HCT116 (cell line): Measurements from ENCODE around the gene NXN. TPM values are rescaled to one million over a fixed set of nuclear protein-coding genes. Genes with fewer than 3 reads are reported as not detected.

Experiments used
- ATAC-seq: fragments of 200-7000 bp; cut with Tn5 transposase; 2 replicates; pipeline ENCODE4 v1.9.1; 2020; ENCODE audit warnings: mild to moderate bottlenecking, moderate library complexity
- BruUV-seq: library from RNA; stranded (reverse); fragments of 400-500 nt; replicated peaks from 2 replicates; lab custom pipeline; 2021; lab: Mats Ljungman, UMichigan
- CTCF ChIA-PET: fragments of 300-600 bp; sonication (Branson Sonifier 250); formaldehyde crosslinking; loops from one replicate; lab custom pipeline; 2021; ENCODE audit warnings: antibody characterized with exemption; lab: Charles Lee
- POLR2A ChIA-PET: fragments of 300-600, 350-600 bp; sonication (Branson Sonifier 250); formaldehyde crosslinking; loops from one replicate; lab custom pipeline; 2021; ENCODE audit warnings: antibody characterized with exemption; lab: Charles Lee
- RAD21 ChIA-PET, 2 experiments: fragments of 300-600 bp; sonication (Branson Sonifier 250); formaldehyde crosslinking; loops; one replicate each; lab custom pipeline; 2023; ENCODE audit warnings: low total read pairs in 2 of 2; ENCODE audit not compliant: uncharacterized antibody in 2 of 2, unreplicated experiment in 2 of 2, low non-redundant PET in 1 of 2; lab: Charles Lee
- DNase-seq: peaks from one replicate; pipeline ENCODE4 v3.0.0-alpha.2; 2010; ENCODE audit warnings: low read depth, low spot score
- H2AFZ ChIP-seq: fragments of 200-600 bp; shearing (Covaris generic), sonication (generic); 2 replicates; pipeline ENCODE4 v1.6.1; 2017; ENCODE audit warnings: low read depth, mixed run types, mixed read lengths, antibody characterized with exemption, low read length; ENCODE audit not compliant: poor library complexity, severe bottlenecking
- H3K27ac ChIP-seq: 2 replicates; pipeline ENCODE4 v1.5.1; 2012; ENCODE audit warnings: low read depth, low read length
- H3K27me3 ChIP-seq: fragments of 200-600 bp; sonication (generic); 2 replicates; pipeline ENCODE4 v1.6.1; 2016; ENCODE audit warnings: mixed run types, low read length, mixed read lengths; ENCODE audit not compliant: insufficient read depth
- H3K36me3 ChIP-seq, 2 experiments: fragments of 200-500 bp in 1 of 2; fragments of 200-600 bp in 1 of 2; sonication (Bioruptor generic) in 1 of 2; sonication (generic) in 1 of 2; 2 replicates each; pipeline versions ENCODE4 v1.5.1 to v1.6.1; 2014 to 2016; ENCODE audit warnings: low read length in 2 of 2, inconsistent platforms in 1 of 2, mixed read lengths in 1 of 2, mixed run types in 1 of 2; ENCODE audit not compliant: insufficient read depth in 2 of 2, control insufficient read depth in 1 of 2
- H3K4me1 ChIP-seq, 2 experiments: fragments of 200-600 bp in 1 of 2; sonication (generic) in 1 of 2; 2 replicates each; pipeline versions ENCODE4 v1.5.1 to v1.6.1; 2012 to 2017; ENCODE audit warnings: low read length in 2 of 2, inconsistent platforms in 1 of 2, mild to moderate bottlenecking in 1 of 2, mixed read lengths in 1 of 2, mixed run types in 1 of 2, moderate library complexity in 1 of 2; ENCODE audit not compliant: insufficient read depth in 2 of 2, control insufficient read depth in 1 of 2
- H3K4me2 ChIP-seq: fragments of 200-600 bp; sonication (generic); 2 replicates; pipeline ENCODE4 v1.6.1; 2017; ENCODE audit warnings: mixed run types, low read length, mixed read lengths
- H3K4me3 ChIP-seq, 2 experiments: fragments of 200-600 bp in 1 of 2; sonication (generic) in 1 of 2; replicated peaks in 1 of 2; 2 replicates each; pipeline ENCODE4 v1.5.1; 2011 to 2016; ENCODE audit warnings: low read length in 2 of 2, control low read depth in 1 of 2, low read depth in 1 of 2, mild to moderate bottlenecking in 1 of 2, mixed read lengths in 1 of 2, mixed run types in 1 of 2
- H3K79me2 ChIP-seq: fragments of 200-600 bp; sonication (generic); 2 replicates; pipeline ENCODE4 v1.6.1; 2017; ENCODE audit warnings: mild to moderate bottlenecking, mixed run types, low read length, moderate library complexity, mixed read lengths; ENCODE audit not compliant: insufficient read depth
- H3K9ac ChIP-seq: fragments of 200-600 bp; sonication (generic); 2 replicates; pipeline ENCODE4 v1.6.1; 2016; ENCODE audit warnings: low read length, mixed read lengths
- H3K9me2 ChIP-seq: fragments of 200-600 bp; sonication (generic), shearing (Covaris generic); 2 replicates; pipeline ENCODE4 v1.6.1; 2017; ENCODE audit warnings: mixed run types, mild to moderate bottlenecking, moderate library complexity; ENCODE audit not compliant: insufficient read depth
- H3K9me3 ChIP-seq, 2 experiments: fragments of 200-500 bp in 1 of 2; fragments of 200-600 bp in 1 of 2; sonication (Bioruptor generic) in 1 of 2; sonication (generic) in 1 of 2; 2 replicates each; pipeline ENCODE4 v1.6.1; 2014 to 2017; ENCODE audit warnings: low read length in 2 of 2, mixed read lengths in 2 of 2, inconsistent platforms in 1 of 2, low read depth in 1 of 2, mild to moderate bottlenecking in 1 of 2, mixed run types in 1 of 2, moderate library complexity in 1 of 2; ENCODE audit not compliant: control insufficient read depth in 1 of 2, insufficient read depth in 1 of 2
- H4K20me1 ChIP-seq: fragments of 200-600 bp; sonication (generic), shearing (Covaris generic); 2 replicates; pipeline ENCODE4 v1.6.1; 2017; ENCODE audit warnings: mixed run types, mild to moderate bottlenecking, moderate library complexity; ENCODE audit not compliant: insufficient read depth
- CBX3 ChIP-seq: IDR thresholded peaks from 2 replicates; pipeline ENCODE4 v1.6.1; 2012; ENCODE audit warnings: low read depth
- CEBPB ChIP-seq: IDR thresholded peaks from 2 replicates; pipeline ENCODE4 v1.6.1; 2012; ENCODE audit warnings: low read depth
- CTCF ChIP-seq, 3 experiments: fragments of 200-600 bp in 1 of 3; sonication (generic) in 1 of 3; IDR thresholded peaks in 2 of 3; conservative IDR thresholded peaks in 1 of 3; 2 replicates each; pipeline ENCODE4 v1.5.1; 2012 to 2017; ENCODE audit warnings: low read depth in 2 of 3, low read length in 2 of 3, antibody characterized with exemption in 1 of 3, borderline replicate concordance in 1 of 3, control low read depth in 1 of 3, mild to moderate bottlenecking in 1 of 3, mixed read lengths in 1 of 3, mixed run types in 1 of 3, moderate library complexity in 1 of 3; ENCODE audit not compliant: insufficient read depth in 1 of 3
- EGR1 ChIP-seq: IDR thresholded peaks from 2 replicates; pipeline ENCODE4 v1.6.1; 2012; ENCODE audit warnings: low read depth
- ELF1 ChIP-seq: IDR thresholded peaks from 2 replicates; pipeline ENCODE4 v1.6.1; 2012; ENCODE audit warnings: low read depth, borderline replicate concordance
- EZH2 ChIP-seq: fragments of 200-600 bp; sonication (generic); IDR thresholded peaks from 2 replicates; pipeline ENCODE4 v1.6.1; 2017; ENCODE audit warnings: antibody characterized with exemption, mixed run types
- EZH2phosphoT487 ChIP-seq: fragments of 200-600 bp; IDR thresholded peaks from 2 replicates; pipeline ENCODE4 v1.6.1; 2018; ENCODE audit warnings: antibody characterized with exemption, borderline replicate concordance
- FOSL1 ChIP-seq: IDR thresholded peaks from 2 replicates; pipeline ENCODE4 v1.6.1; 2012; ENCODE audit warnings: low read depth
- POLR2AphosphoS5 ChIP-seq: IDR thresholded peaks from 2 replicates; pipeline ENCODE4 v1.6.1; 2011; ENCODE audit warnings: mild to moderate bottlenecking, low read depth, low read length, moderate library complexity
- REST ChIP-seq: IDR thresholded peaks from 2 replicates; pipeline ENCODE4 v1.6.1; 2012; ENCODE audit warnings: low read depth
- SIN3A ChIP-seq: IDR thresholded peaks from 2 replicates; pipeline ENCODE4 v1.6.1; 2012; ENCODE audit warnings: low read depth
- YY1 ChIP-seq: IDR thresholded peaks from 2 replicates; pipeline ENCODE4 v1.6.1; 2011; ENCODE audit warnings: low read length, low read depth, moderate library complexity, mild to moderate bottlenecking; ENCODE audit not compliant: insufficient replicate concordance; ENCODE audit errors: extremely low read depth
- ZNF274 ChIP-seq: fragments of 200-500 bp; sonication (Bioruptor generic); IDR thresholded peaks from 2 replicates; pipeline ENCODE4 v1.6.1; 2014; ENCODE audit warnings: mild to moderate bottlenecking, low read depth, low read length, inconsistent platforms
- intact Hi-C: fragments of 100-400 bp; cut with micrococcal nuclease; formaldehyde crosslinking; loops from 2 replicates; pipeline ENCODE4 v1.10.0; 2022
- total RNA-seq: library from RNA; stranded (reverse); gene quantifications from one replicate; pipeline ENCODE4 v1.2.1, GENCODE V29; 2021; ENCODE audit not compliant: unreplicated experiment

The NXN gene
- total RNA-seq, 1 experiment from 2014 or later = 83.7 TPM

DNA sequence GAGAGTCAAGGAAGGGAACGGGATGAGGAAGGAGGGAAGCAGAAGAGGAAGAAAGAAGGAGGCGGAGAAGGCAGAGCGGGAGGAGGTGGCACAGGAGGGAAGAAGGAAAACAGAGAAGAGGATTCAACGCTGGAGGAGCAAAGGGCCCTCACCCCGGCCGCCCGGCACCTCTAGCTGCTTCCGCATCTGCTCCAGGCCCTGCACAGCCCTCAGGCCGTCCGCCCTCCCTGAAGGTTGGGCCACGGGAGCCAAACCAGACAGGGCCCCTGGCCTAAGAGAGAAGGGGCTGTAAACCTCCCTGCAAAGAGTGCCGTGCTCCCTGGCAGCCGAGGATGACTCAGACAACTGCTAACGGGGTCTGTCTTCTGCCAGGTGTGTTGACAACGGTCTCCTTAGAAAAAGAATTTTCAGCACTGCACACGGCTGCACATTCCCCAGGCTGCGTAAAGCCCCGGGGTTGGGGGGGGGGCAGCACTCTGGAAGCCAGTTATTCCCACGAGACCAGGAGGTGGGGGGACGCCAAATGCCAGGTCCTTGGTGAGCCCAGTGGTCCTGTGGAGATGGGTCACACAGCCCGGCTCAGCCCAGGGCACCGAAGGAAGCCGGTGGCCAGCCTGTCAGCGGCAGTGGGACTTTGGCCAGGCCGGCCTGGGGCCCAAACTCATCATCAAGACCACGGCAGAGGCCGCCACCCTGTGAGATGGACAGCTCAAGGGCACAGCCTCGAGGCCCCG is 168.4 kb downstream of the NXN start:
- H3K9me3 ChIP-seq = no peaks in the 10 kb centered on the region
- DNase-seq = no peak
- peaks cover 11% of the 10 kb centered on the region; the same call in 1 of the 2 replicates for H3K79me2 ChIP-seq
- H3K4me2 ChIP-seq = no peak overlapping the region
- peaks cover 8 to 9% of the 10 kb centered on the region in 2 experiments; a peak in 3 of 4 replicates for H3K36me3 ChIP-seq
- H3K4me1 ChIP-seq = no peaks in the 10 kb centered on the region
- ChIA-PET CTCF (no interaction called here), RAD21 (no interaction called here)
- H4K20me1 ChIP-seq = no peaks in the 10 kb centered on the region
- no peak overlapping the region for H2AFZ ChIP-seq
- no peak for ATAC-seq
- no peaks in the 10 kb centered on the region for H3K27me3 ChIP-seq
- H3K9ac ChIP-seq = no peak overlapping the region
- intact Hi-C loops = no loop called here
- H3K27ac ChIP-seq = no peak overlapping the region
- TF ChIP-seq YY1 (no peak), ZNF274 (no peak), ELF1 (no peak), CEBPB (no peak), EGR1 (no peak), FOSL1 (no peak), POLR2AphosphoS5 (no peak)
- TF ChIP-seq, all 23 proteins: peak for 0
- POLR2A ChIA-PET = no interaction called here
- no peaks in the 10 kb centered on the region for H3K9me2 ChIP-seq
- BruUV-seq = no TSS peak
- no peak overlapping the region for H3K4me3 ChIP-seq

- H3K9ac ChIP-seq = no peak overlapping the region
- ChIA-PET POLR2A (no interaction called here), CTCF (no interaction called here)
- TF ChIP-seq EZH2phosphoT487 (no peak), CTCF (IDR thresholded peaks at IDR 0.05 in 2 of 3, conservative IDR thresholded peaks at IDR 0.05 in 1 of 3; ENCODE audit: borderline replicate concordance in 1 of 3, insufficient read depth in 1 of 3, low read depth in 2 of 3, low read length in 2 of 3) (no peak), ELF1 (no peak), CBX3 (no peak), CEBPB (no peak), REST (no peak), SIN3A (no peak), EZH2 (no peak)
Measured at GRCh38 chr17:807523-808294, 171.9 kb downstream of the NXN start.

More at GRCh38 chr17:807523-808294, 171.9 kb downstream of the NXN start:
- DNase-seq = no peak
- Histone ChIP-seq H3K4me2 (no peak overlapping the region), H3K9me2 (no peaks in the 10 kb centered on the region), H3K27me3 (no peaks in the 10 kb centered on the region), H2AFZ (no peak overlapping the region), H3K9me3 (no peaks in the 10 kb centered on the region), H3K4me3 (no peak overlapping the region), H3K4me1 (no peaks in the 10 kb centered on the region), H3K79me2 (peaks cover 6% of the 10 kb centered on the region; the same call in 1 of the 2 replicates), H3K27ac (no peak overlapping the region), H4K20me1 (no peaks in the 10 kb centered on the region), H3K36me3 (peaks cover 4 to 5% of the 10 kb centered on the region in 2 experiments; a peak in 3 of 4 replicates)
- ATAC-seq = no peak
- RAD21 ChIA-PET = no interaction called here
- intact Hi-C loops = no loop called here
- no TSS peak for BruUV-seq
